Panc1 (cell line): ENCODE data around the gene OR2T27.

ENCODE experiments used
- POLR2AphosphoS5 ChIP-seq: IDR thresholded peaks from 2 replicates; pipeline ENCODE4 v1.6.1; 2012; ENCODE audit warnings: mild to moderate bottlenecking, low read depth, low read length, moderate library complexity
- REST ChIP-seq, 2 experiments: IDR thresholded peaks; 2 replicates each; pipeline ENCODE4 v1.6.1; 2011 to 2012; ENCODE audit warnings: low read depth in 2 of 2, control low read depth in 1 of 2, low read length in 1 of 2, mild to moderate bottlenecking in 1 of 2, moderate library complexity in 1 of 2; ENCODE audit not compliant: insufficient read depth in 1 of 2
- SIN3A ChIP-seq: IDR thresholded peaks from 2 replicates; pipeline ENCODE4 v1.6.1; 2012; ENCODE audit warnings: low read depth, mild to moderate bottlenecking, low read length, moderate library complexity, borderline replicate concordance; ENCODE audit not compliant: insufficient read depth
- TCF7L2 ChIP-seq: IDR thresholded peaks from 2 replicates; pipeline ENCODE4 v1.6.1; 2011; ENCODE audit warnings: mild to moderate bottlenecking, low read depth, low read length, inconsistent platforms
- TF ChIP-seq, protein P1 (sequence below): fragments of 450-650 bp; IDR thresholded peaks from 2 replicates; pipeline ENCODE4 v1.5.1; 2017; ENCODE audit warnings: mild to moderate bottlenecking

- TF ChIP-seq, protein P1, sequence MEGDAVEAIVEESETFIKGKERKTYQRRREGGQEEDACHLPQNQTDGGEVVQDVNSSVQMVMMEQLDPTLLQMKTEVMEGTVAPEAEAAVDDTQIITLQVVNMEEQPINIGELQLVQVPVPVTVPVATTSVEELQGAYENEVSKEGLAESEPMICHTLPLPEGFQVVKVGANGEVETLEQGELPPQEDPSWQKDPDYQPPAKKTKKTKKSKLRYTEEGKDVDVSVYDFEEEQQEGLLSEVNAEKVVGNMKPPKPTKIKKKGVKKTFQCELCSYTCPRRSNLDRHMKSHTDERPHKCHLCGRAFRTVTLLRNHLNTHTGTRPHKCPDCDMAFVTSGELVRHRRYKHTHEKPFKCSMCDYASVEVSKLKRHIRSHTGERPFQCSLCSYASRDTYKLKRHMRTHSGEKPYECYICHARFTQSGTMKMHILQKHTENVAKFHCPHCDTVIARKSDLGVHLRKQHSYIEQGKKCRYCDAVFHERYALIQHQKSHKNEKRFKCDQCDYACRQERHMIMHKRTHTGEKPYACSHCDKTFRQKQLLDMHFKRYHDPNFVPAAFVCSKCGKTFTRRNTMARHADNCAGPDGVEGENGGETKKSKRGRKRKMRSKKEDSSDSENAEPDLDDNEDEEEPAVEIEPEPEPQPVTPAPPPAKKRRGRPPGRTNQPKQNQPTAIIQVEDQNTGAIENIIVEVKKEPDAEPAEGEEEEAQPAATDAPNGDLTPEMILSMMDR: no peak
- no peak for TF ChIP-seq POLR2AphosphoS5
- no peak for TF ChIP-seq REST (IDR thresholded peaks at IDR 0.05; ENCODE audit: insufficient read depth in 1 of 2, low read depth in 2 of 2, low read length in 1 of 2)
- no peak for TF ChIP-seq SIN3A
- TF ChIP-seq TCF7L2: no peak
These were observed 27.1 kb downstream of the OR2T27 start for GRCh38 chr1:248627971-248628844.
